B cell (primary cell): ENCODE results near the gene SPON2. TPM values are rescaled to one million over a fixed set of nuclear protein-coding genes. Genes with fewer than 3 reads are reported as not detected.

Experiments used
- ATAC-seq: fragments of 200-7000 bp; cut with Tn5 transposase; one replicate; pipeline ENCODE4 v1.10.0; 2021; ENCODE audit warnings: low read depth, mild to moderate bottlenecking, moderate number of reproducible peaks, moderate library complexity
- CTCF ChIA-PET: fragments of 350-600 bp; sonication (Branson Sonifier 250); formaldehyde crosslinking; loops from one replicate; lab custom pipeline; 2021; ENCODE audit warnings: antibody characterized with exemption, inconsistent platforms; lab: Charles Lee
- POLR2A ChIA-PET: fragments of 350-600 bp; sonication (Branson Sonifier 250); formaldehyde crosslinking; loops from one replicate; lab custom pipeline; 2021; ENCODE audit warnings: antibody characterized with exemption; lab: Charles Lee
- DNase-seq: peaks from one replicate; pipeline ENCODE4 v3.0.0; 2013
- H2AFZ ChIP-seq: 2 replicates; pipeline ENCODE4 v1.6.1; 2012; ENCODE audit warnings: mild to moderate bottlenecking, low read depth, low read length; ENCODE audit not compliant: insufficient read depth, poor library complexity, severe bottlenecking
- H3K27ac ChIP-seq, 2 donors: 1 replicate in 1 of 2; 2 replicates in 1 of 2; pipeline ENCODE4 v1.5.1; 2012 to 2013; ENCODE audit warnings: low read length in 2 of 2, mild to moderate bottlenecking in 2 of 2, moderate library complexity in 1 of 2
- H3K27me3 ChIP-seq, 4 experiments: fragments of 200-600 bp in 1 of 4; sonication (generic) in 1 of 4; replicated peaks in 1 of 4; 1 replicate in 2 of 4; 2 replicates in 2 of 4; pipeline versions ENCODE4 v1.6.1 to v1.7.0; 2013 to 2016; ENCODE audit warnings: low read length in 3 of 4, mild to moderate bottlenecking in 2 of 4, mixed read lengths in 1 of 4, moderate library complexity in 1 of 4; ENCODE audit not compliant: insufficient read depth in 4 of 4, control insufficient read depth in 3 of 4; ENCODE audit errors: control extremely low read depth in 1 of 4
- H3K36me3 ChIP-seq, 2 experiments: replicated peaks in 1 of 2; 1 replicate in 1 of 2; 2 replicates in 1 of 2; pipeline versions ENCODE4 v1.6.1 to v1.7.1; 2013; ENCODE audit warnings: low read length in 1 of 2; ENCODE audit not compliant: insufficient read depth in 2 of 2, control insufficient read depth in 1 of 2; ENCODE audit errors: control extremely low read depth in 1 of 2, extremely low read depth in 1 of 2
- H3K4me1 ChIP-seq, 2 donors: fragments of 200-600 bp in 1 of 2; sonication (generic) in 1 of 2; 1 replicate in 1 of 2; 2 replicates in 1 of 2; pipeline versions ENCODE4 v1.5.1 to v1.6.1; 2013 to 2017; ENCODE audit warnings: low read length in 2 of 2; ENCODE audit not compliant: control insufficient read depth in 2 of 2, insufficient read depth in 2 of 2
- H3K4me2 ChIP-seq: replicated peaks from 2 replicates; pipeline ENCODE3; 2012; ENCODE audit warnings: mild to moderate bottlenecking, low read depth, low read length; ENCODE audit not compliant: poor library complexity, severe bottlenecking
- H3K4me3 ChIP-seq, 5 experiments: fragments of 200-600 bp in 1 of 5; sonication (generic) in 1 of 5; 1 replicate in 3 of 5; 2 replicates in 2 of 5; pipeline versions ENCODE4 v1.5.1 to v1.7.0; 2011 to 2016; ENCODE audit warnings: low read length in 4 of 5, mild to moderate bottlenecking in 4 of 5, low read depth in 2 of 5, control low read depth in 1 of 5, moderate library complexity in 1 of 5; ENCODE audit not compliant: insufficient read depth in 1 of 5; ENCODE audit errors: control extremely low read depth in 1 of 5, extremely low read depth in 1 of 5
- H3K79me2 ChIP-seq: fragments of 200-600 bp; sonication (generic); one replicate; pipeline ENCODE4 v1.6.0; 2016; ENCODE audit warnings: low read length; ENCODE audit not compliant: control insufficient read depth, insufficient read depth
- H3K9ac ChIP-seq: fragments of 200-600 bp; sonication (generic); 2 replicates; pipeline ENCODE4 v1.6.1; 2017; ENCODE audit warnings: mild to moderate bottlenecking, low read length, moderate library complexity
- H3K9me3 ChIP-seq, 3 donors: one replicate each; pipeline versions ENCODE4 v1.6.1 to v1.7.1; 2013; ENCODE audit warnings: low read length in 2 of 3; ENCODE audit not compliant: control insufficient read depth in 2 of 3, insufficient read depth in 1 of 3; ENCODE audit errors: control extremely low read depth in 1 of 3
- H4K20me1 ChIP-seq: 2 replicates; pipeline ENCODE4 v1.6.0; 2012; ENCODE audit warnings: mild to moderate bottlenecking, low read length; ENCODE audit not compliant: insufficient read depth, control insufficient read depth, poor library complexity, severe bottlenecking
- H3K27ac Mint-ChIP-seq: one replicate; pipeline ENCODE4 v1.8.0; 2021; ENCODE audit warnings: mixed read lengths
- H3K27me3 Mint-ChIP-seq: one replicate; pipeline ENCODE4 v1.8.0; 2021; ENCODE audit warnings: mixed read lengths
- H3K4me1 Mint-ChIP-seq: one replicate; pipeline ENCODE4 v1.8.0; 2021; ENCODE audit warnings: mixed read lengths
- H3K4me3 Mint-ChIP-seq: one replicate; pipeline ENCODE4 v1.8.0; 2021; ENCODE audit warnings: mixed read lengths
- H3K9me3 Mint-ChIP-seq: one replicate; pipeline ENCODE4 v1.8.0; 2022; ENCODE audit warnings: mixed read lengths; ENCODE audit not compliant: insufficient read depth
- CTCF ChIP-seq: fragments of 200-600 bp; IDR thresholded peaks from one replicate; pipeline ENCODE4 v1.8.0; 2022; ENCODE audit warnings: antibody characterized with exemption, mild to moderate bottlenecking
- EZH2 ChIP-seq: IDR thresholded peaks from 2 replicates; pipeline ENCODE4 v1.6.1; 2012; ENCODE audit warnings: borderline replicate concordance, low read depth, mild to moderate bottlenecking, moderate library complexity, low read length; ENCODE audit not compliant: insufficient read depth, poor library complexity, severe bottlenecking
- WGBS: methylation state at CpG from one replicate; pipeline ENCODE4 v1.1.5; 2013; ENCODE audit warnings: missing lambda C conversion rate; ENCODE audit not compliant: insufficient coverage; 5-methylcytosine and 5-hydroxymethylcytosine counted together
- intact Hi-C: fragments of 100-400 bp; cut with micrococcal nuclease; formaldehyde crosslinking; loops from one replicate; pipeline ENCODE4 v1.10.0; 2022
- polyA plus RNA-seq: library from polyadenylated mRNA; depleted of rRNA; stranded (reverse); fragments of >200 nt; gene quantifications from 2 replicates; pipeline ENCODE4 v1.2.3, GENCODE V29; 2012
- total RNA-seq, 2 donors: library from RNA; stranded (reverse); fragments of 120-200 nt in 1 of 2; gene quantifications; 1 replicate in 1 of 2; 2 replicates in 1 of 2; pipeline versions ENCODE4 v1.2.3 to v1.2.4, GENCODE V29; 2013 to 2022

Gene SPON2
- total and polyA plus RNA-seq, 2 donors (not counting 1 experiment from before 2014, with no cell fraction given), result 3.8 to 5.1 TPM

- whole genome bisulfite sequencing, result 95% methylated on average over 27 of the region's 31 CpGs
- Histone ChIP-seq H3K9ac (no peak overlapping the region), H2AFZ (no peak overlapping the region), H3K27ac (no peak overlapping the region), H3K36me3 (peaks cover 0 to 23% of the 10 kb centered on the region in 2 experiments), H3K79me2 (no peaks in the 10 kb centered on the region), H3K4me2 (no peak overlapping the region), H3K27me3 (no peaks in the 10 kb centered on the region), H3K4me1 (peaks cover 7 to 22% of the 10 kb centered on the region in 2 donors), H4K20me1 (peaks cover 11% of the 10 kb centered on the region), H3K4me3 (no peak overlapping the region), H3K9me3 (peaks cover 0 to 8% (median 3%) of the 10 kb centered on the region in 3 donors)
- peaks cover 24% of the 10 kb centered on the region for H3K4me1 Mint-ChIP-seq
- ATAC-seq, result no peak
- DNase-seq, result no peak
- CTCF ChIA-PET, result interaction anchor here (1.9 kb wide), 1 partner anchor 61 kb away, joined by 5 read pairs; no protein-coding TSS in a partner anchor
- no peaks in the 10 kb centered on the region for H3K9me3 Mint-ChIP-seq
- H3K4me3 Mint-ChIP-seq, result no peak overlapping the region
- no peaks in the 10 kb centered on the region for H3K27me3 Mint-ChIP-seq
- TF ChIP-seq EZH2 (no peak), CTCF (no peak)
- POLR2A ChIA-PET, result interaction anchor here (0.6 kb wide), 1 partner anchor 29 kb away, joined by 3 read pairs; no protein-coding TSS in a partner anchor
- H3K27ac Mint-ChIP-seq, result no peak overlapping the region
- intact Hi-C loops, result no loop called here
Observed at GRCh38 chr4:1207603-1208265, 35.4 kb upstream of the SPON2 start.

- H3K27me3 ChIP-seq, result peaks cover 0 to 4% (median 0%) of the 10 kb centered on the region in 4 experiments
- ChIA-PET POLR2A (no interaction called here), CTCF (interaction anchor here (1.9 kb wide), 1 partner anchor 61 kb away, joined by 5 read pairs; no protein-coding TSS in a partner anchor)
- H3K4me1 ChIP-seq, result peaks cover 12 to 29% of the 10 kb centered on the region in 2 donors
- H3K4me3 ChIP-seq, result no peak overlapping the region
- ATAC-seq (no peak), DNase-seq (no peak)
- H3K9me3 ChIP-seq, result peaks cover 0 to 14% (median 3%) of the 10 kb centered on the region in 3 donors
- TF ChIP-seq CTCF (no peak), EZH2 (no peak)
- peaks cover 27% of the 10 kb centered on the region for H3K4me1 Mint-ChIP-seq
- no peak overlapping the region for H2AFZ ChIP-seq
- no peak overlapping the region for H3K27ac ChIP-seq
- H4K20me1 ChIP-seq, result peaks cover 10% of the 10 kb centered on the region
- H3K36me3 ChIP-seq, result peaks cover 0 to 17% of the 10 kb centered on the region in 2 experiments
- no peaks in the 10 kb centered on the region for H3K9me3 Mint-ChIP-seq
- H3K4me2 ChIP-seq, result no peak overlapping the region
- H3K9ac ChIP-seq, result no peak overlapping the region
- H3K79me2 ChIP-seq, result no peaks in the 10 kb centered on the region
- H3K4me3 Mint-ChIP-seq, result no peak overlapping the region
- no peaks in the 10 kb centered on the region for H3K27me3 Mint-ChIP-seq
- H3K27ac Mint-ChIP-seq, result no peak overlapping the region
- 98% methylated on average over 11 of the region's 12 CpGs for WGBS
- intact Hi-C loops, result no loop called here
Observed at GRCh38 chr4:1207157-1207470, 34.7 kb upstream of the SPON2 start.
